ENCODE results near the gene SLC6A15.

SLC6A15 gene

GRCh38 chr12:84922693-84923092, 10.1 kb upstream of the SLC6A15 start:
- Histone ChIP-seq H2AFZ (ENCODE audit: low read length) (no peak overlapping the region), H3K36me3 (ENCODE audit: insufficient read depth, low read length) (no peaks in the 10 kb centered on the region), H3K4me1 (ENCODE audit: insufficient read depth, low read length, poor library complexity, severe bottlenecking) (no peaks in the 10 kb centered on the region), H3F3A (ENCODE audit: low read depth) (no peaks in the 10 kb centered on the region), H3K9me3 (ENCODE audit: insufficient read depth, low read depth, low read length) (no peaks in the 10 kb centered on the region), H3K79me2 (ENCODE audit: insufficient read depth, low read length) (no peaks in the 10 kb centered on the region), H3K4me2 (ENCODE audit: low read depth, low read length, poor library complexity, severe bottlenecking) (no peak overlapping the region), H3K9me2 (replicated peaks; ENCODE audit: low read depth, low read length) (no peaks in the 10 kb centered on the region), H3K4me3 (ENCODE audit: low read length, poor library complexity, severe bottlenecking) (no peak overlapping the region), H3K27me3 (ENCODE audit: insufficient read depth, low read length, poor library complexity, severe bottlenecking) (no peaks in the 10 kb centered on the region), H3K9ac (ENCODE audit: low read depth, low read length, poor library complexity, severe bottlenecking) (no peak overlapping the region), H4K20me1 (ENCODE audit: insufficient read depth, low read length, poor library complexity, severe bottlenecking) (no peaks in the 10 kb centered on the region)
- TF ChIP-seq CTCF (conservative IDR thresholded peaks at IDR 0.05; ENCODE audit: low read length), result no peak
- TF ChIP-seq EZH2phosphoT487 (IDR thresholded peaks at IDR 0.05; ENCODE audit: borderline replicate concordance), result no peak

GRCh38 chr12:84920331-84920730, 7.7 kb upstream of the SLC6A15 start:
- TF ChIP-seq CTCF (conservative IDR thresholded peaks at IDR 0.05; ENCODE audit: low read length) (no peak), EZH2phosphoT487 (IDR thresholded peaks at IDR 0.05; ENCODE audit: borderline replicate concordance) (no peak)
- no peaks in the 10 kb centered on the region for H3K9me2 ChIP-seq (replicated peaks; ENCODE audit: low read depth, low read length)
- no peaks in the 10 kb centered on the region for H3K9me3 ChIP-seq (ENCODE audit: insufficient read depth, low read depth, low read length)
- no peaks in the 10 kb centered on the region for H3K36me3 ChIP-seq (ENCODE audit: insufficient read depth, low read length)
- H3K4me3 ChIP-seq (ENCODE audit: low read length, poor library complexity, severe bottlenecking), result no peak overlapping the region
- no peak overlapping the region for H3K4me2 ChIP-seq (ENCODE audit: low read depth, low read length, poor library complexity, severe bottlenecking)
- H2AFZ ChIP-seq (ENCODE audit: low read length), result no peak overlapping the region
- no peaks in the 10 kb centered on the region for H3K27me3 ChIP-seq (ENCODE audit: insufficient read depth, low read length, poor library complexity, severe bottlenecking)
- no peaks in the 10 kb centered on the region for H3K4me1 ChIP-seq (ENCODE audit: insufficient read depth, low read length, poor library complexity, severe bottlenecking)
- no peaks in the 10 kb centered on the region for H3K79me2 ChIP-seq (ENCODE audit: insufficient read depth, low read length)
- no peaks in the 10 kb centered on the region for H4K20me1 ChIP-seq (ENCODE audit: insufficient read depth, low read length, poor library complexity, severe bottlenecking)
- H3F3A ChIP-seq (ENCODE audit: low read depth), result no peaks in the 10 kb centered on the region
- H3K9ac ChIP-seq (ENCODE audit: low read depth, low read length, poor library complexity, severe bottlenecking), result no peak overlapping the region

DNA sequence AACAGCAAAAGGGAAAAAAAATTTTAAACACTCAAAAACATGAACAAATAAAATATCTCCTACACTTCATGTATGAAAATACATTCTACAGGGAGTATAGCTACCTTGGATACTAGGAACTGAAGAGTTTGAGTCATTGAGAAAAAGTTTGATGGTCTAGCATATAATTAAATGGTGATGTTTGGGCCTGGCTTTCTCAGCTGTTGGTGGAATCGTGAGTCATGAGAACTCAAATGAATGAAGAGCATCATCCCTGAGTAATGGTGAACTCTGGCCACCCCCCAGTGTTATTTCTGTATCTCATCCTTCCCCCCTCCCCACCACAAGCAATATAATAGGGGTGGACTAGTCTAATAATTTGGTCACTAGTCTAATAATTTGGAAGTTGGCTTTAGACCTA, 6.7 kb upstream of the SLC6A15 start:
- no peaks in the 10 kb centered on the region for H3F3A ChIP-seq (ENCODE audit: low read depth)
- no peaks in the 10 kb centered on the region for H3K27me3 ChIP-seq (ENCODE audit: insufficient read depth, low read length, poor library complexity, severe bottlenecking)
- no peaks in the 10 kb centered on the region for H3K9me2 ChIP-seq (replicated peaks; ENCODE audit: low read depth, low read length)
- H3K4me1 ChIP-seq (ENCODE audit: insufficient read depth, low read length, poor library complexity, severe bottlenecking), result no peaks in the 10 kb centered on the region
- H3K79me2 ChIP-seq (ENCODE audit: insufficient read depth, low read length), result no peaks in the 10 kb centered on the region
- H3K36me3 ChIP-seq (ENCODE audit: insufficient read depth, low read length), result no peaks in the 10 kb centered on the region
- no peak overlapping the region for H3K4me3 ChIP-seq (ENCODE audit: low read length, poor library complexity, severe bottlenecking)
- H3K9me3 ChIP-seq (ENCODE audit: insufficient read depth, low read depth, low read length), result no peaks in the 10 kb centered on the region
- no peak overlapping the region for H3K4me2 ChIP-seq (ENCODE audit: low read depth, low read length, poor library complexity, severe bottlenecking)
- no peak overlapping the region for H2AFZ ChIP-seq (ENCODE audit: low read length)
- H4K20me1 ChIP-seq (ENCODE audit: insufficient read depth, low read length, poor library complexity, severe bottlenecking), result no peaks in the 10 kb centered on the region
- no peak for TF ChIP-seq EZH2phosphoT487 (IDR thresholded peaks at IDR 0.05; ENCODE audit: borderline replicate concordance)
- TF ChIP-seq CTCF (conservative IDR thresholded peaks at IDR 0.05; ENCODE audit: low read length), result no peak
- H3K9ac ChIP-seq (ENCODE audit: low read depth, low read length, poor library complexity, severe bottlenecking), result no peak overlapping the region

All from Loucy (cell line).